SK-N-SH treated with all-trans-retinoic acid at 6 μM for 48 hours (cell line): ENCODE results near the gene ETS1.

Experiments used
- ATAC-seq: fragments of 200-7000 bp; cut with Tn5 transposase; 3 replicates; pipeline ENCODE4 v1.9.1; 2020; ENCODE audit warnings: mild to moderate bottlenecking, moderate library complexity
- ARNTL ChIP-seq: fragments of 450-650 bp; formaldehyde crosslinking; IDR thresholded peaks from 2 replicates; pipeline ENCODE4 v1.5.0; 2020; ENCODE audit warnings: low read depth, mild to moderate bottlenecking, moderate library complexity, borderline replicate concordance
- BACH2 ChIP-seq: fragments of 250-450 bp; sonication (Bioruptor Pico); IDR thresholded peaks from 2 replicates; pipeline ENCODE4 v1.9.0; 2021; ENCODE audit warnings: mild to moderate bottlenecking, borderline replicate concordance
- CREB5 ChIP-seq: fragments of 250-450 bp; sonication (Bioruptor Pico); IDR thresholded peaks from 2 replicates; pipeline ENCODE4 v1.5.1; 2020; ENCODE audit warnings: low read depth, mild to moderate bottlenecking, moderate library complexity
- CSDC2 ChIP-seq: fragments of 250-450 bp; sonication (Bioruptor Pico); IDR thresholded peaks from 2 replicates; pipeline ENCODE4 v1.5.0; 2020; ENCODE audit warnings: mild to moderate bottlenecking, moderate library complexity
- CSRNP3 ChIP-seq: fragments of 250-450 bp; sonication (Bioruptor Pico); IDR thresholded peaks from 2 replicates; pipeline ENCODE4 v1.5.1; 2021; ENCODE audit warnings: mild to moderate bottlenecking, moderate library complexity
- ESRRG ChIP-seq: fragments of 250-450 bp; sonication (Bioruptor Pico); IDR thresholded peaks from 2 replicates; pipeline ENCODE4 v1.6.1; 2021; ENCODE audit warnings: mild to moderate bottlenecking
- GLIS3 ChIP-seq: fragments of 250-450 bp; sonication (Bioruptor Pico); IDR thresholded peaks from 2 replicates; pipeline ENCODE4 v1.5.0; 2020; ENCODE audit warnings: mild to moderate bottlenecking, moderate library complexity
- ISL1 ChIP-seq: fragments of 250-450 bp; sonication (Bioruptor Pico); IDR thresholded peaks from 2 replicates; pipeline ENCODE4 v2.1.2; 2022; ENCODE audit warnings: mild to moderate bottlenecking, moderate library complexity
- OSR1 ChIP-seq: fragments of 250-450 bp; sonication (Bioruptor Pico); IDR thresholded peaks from 2 replicates; pipeline ENCODE4 v1.8.0; 2022; ENCODE audit warnings: moderate library complexity, mild to moderate bottlenecking, inconsistent platforms
- PATZ1 ChIP-seq: fragments of 250-450 bp; sonication (Bioruptor Pico); IDR thresholded peaks from 2 replicates; pipeline ENCODE4 v1.8.0; 2020; ENCODE audit warnings: mild to moderate bottlenecking, moderate library complexity, borderline replicate concordance
- POU6F1 ChIP-seq: fragments of 250-450 bp; sonication (Bioruptor Pico); IDR thresholded peaks from 2 replicates; pipeline ENCODE4 v1.8.0; 2021; ENCODE audit warnings: low read depth, mild to moderate bottlenecking, moderate library complexity, borderline replicate concordance
- PPARA ChIP-seq: fragments of 250-450 bp; sonication (Bioruptor Pico); IDR thresholded peaks from 2 replicates; pipeline ENCODE4 v1.5.0; 2020; ENCODE audit warnings: mild to moderate bottlenecking, borderline replicate concordance
- RARB ChIP-seq: fragments of 250-450 bp; sonication (Bioruptor Pico); IDR thresholded peaks from 2 replicates; pipeline ENCODE4 v1.8.0; 2021; ENCODE audit warnings: mild to moderate bottlenecking, moderate library complexity
- SNAI2 ChIP-seq: fragments of 250-450 bp; sonication (Bioruptor Pico); IDR thresholded peaks from 2 replicates; pipeline ENCODE4 v1.5.0; 2020; ENCODE audit warnings: mild to moderate bottlenecking, moderate library complexity
- TCF4 ChIP-seq: fragments of 250-450 bp; sonication (Bioruptor Pico); IDR thresholded peaks from 2 replicates; pipeline ENCODE4 v1.8.0; 2021; ENCODE audit warnings: mild to moderate bottlenecking, moderate library complexity, borderline replicate concordance
- TOX ChIP-seq: fragments of 250-450 bp; sonication (Bioruptor Pico); IDR thresholded peaks from 2 replicates; pipeline ENCODE4 v1.8.0; 2021; ENCODE audit warnings: mild to moderate bottlenecking, moderate library complexity, borderline replicate concordance
- TSHZ2 ChIP-seq: fragments of 250-450 bp; sonication (Bioruptor Pico); IDR thresholded peaks from 2 replicates; pipeline ENCODE4 v1.5.0; 2020; ENCODE audit warnings: mild to moderate bottlenecking, moderate library complexity
- ZC3H10 ChIP-seq: fragments of 250-450 bp; sonication (Bioruptor Pico); IDR thresholded peaks from 2 replicates; pipeline ENCODE4 v1.5.1; 2021; ENCODE audit warnings: mild to moderate bottlenecking, moderate library complexity
- ZFP3 ChIP-seq: fragments of 250-450 bp; sonication (Bioruptor Pico); IDR thresholded peaks from 2 replicates; pipeline ENCODE4 v1.5.0; 2020; ENCODE audit warnings: mild to moderate bottlenecking, moderate library complexity
- ZFP30 ChIP-seq: fragments of 450-650 bp; formaldehyde crosslinking; IDR thresholded peaks from 2 replicates; pipeline ENCODE4 v1.5.0; 2022; ENCODE audit warnings: mild to moderate bottlenecking, moderate library complexity
- ZNF565 ChIP-seq: fragments of 450-650 bp; formaldehyde crosslinking; conservative IDR thresholded peaks from 2 replicates; pipeline ENCODE4 v1.5.0; 2020; ENCODE audit warnings: low read depth, mild to moderate bottlenecking, moderate library complexity
- ZNF70 ChIP-seq: fragments of 450-650 bp; formaldehyde crosslinking; IDR thresholded peaks from 2 replicates; pipeline ENCODE4 v1.5.0; 2020; ENCODE audit warnings: mild to moderate bottlenecking, moderate library complexity

The ETS1 gene

GRCh38 chr11:128497776-128498095, 89.6 kb downstream of the ETS1 start:
- peak; percentile 48 for ATAC-seq
- no peak for TF ChIP-seq POU6F1
- no peak for TF ChIP-seq ZFP3 (CRISPR knock-in tag)
- TF ChIP-seq ZNF565 (CRISPR knock-in tag), result no peak
- TF ChIP-seq TCF4, result 0 out of 2 replicates have a peak, but pooled peaks have one; percentile 40
- TF ChIP-seq, all 23 proteins: peak for 1

DNA sequence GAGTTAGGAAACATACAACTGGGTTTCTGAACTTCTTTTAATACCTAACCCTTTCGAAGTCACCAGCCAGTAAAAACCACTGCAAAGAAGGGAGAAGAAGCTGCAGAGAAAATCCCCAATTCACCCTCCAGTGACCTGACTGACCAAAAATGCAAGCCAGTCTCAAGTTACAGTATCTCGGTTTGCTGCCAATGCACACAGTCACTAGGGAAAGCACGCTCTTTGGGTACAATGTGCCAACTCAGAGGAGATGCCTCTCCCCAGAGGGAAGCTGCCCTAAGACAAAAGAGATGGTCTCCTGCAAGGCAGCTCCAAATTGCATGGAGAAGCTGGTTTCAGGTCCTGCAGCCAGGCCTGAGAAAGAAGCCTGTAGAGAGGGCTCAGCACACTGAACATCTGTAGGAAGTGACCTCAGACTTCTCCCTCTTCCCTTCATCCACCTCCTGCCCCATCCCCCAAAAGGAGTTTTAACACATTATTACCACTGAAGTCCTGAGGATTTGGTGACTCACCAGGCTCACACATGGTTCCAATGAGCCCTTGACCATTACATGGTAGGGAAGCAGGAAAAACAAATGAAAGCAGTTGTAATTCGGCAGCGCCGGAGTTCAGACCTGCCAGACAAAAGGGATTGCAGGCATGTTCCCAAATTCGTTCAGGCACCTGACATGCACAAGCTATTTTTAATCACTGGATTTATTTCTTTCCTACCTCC, 90.1 kb downstream of the ETS1 start:
- no peak for TF ChIP-seq CSRNP3 (CRISPR knock-in tag)
- TF ChIP-seq POU6F1, result no peak
- TF ChIP-seq GLIS3 (CRISPR knock-in tag), result no peak
- peak; percentile 56; the same call in 1 of the 2 replicates for TF ChIP-seq ZFP3 (CRISPR knock-in tag)
- no peak for TF ChIP-seq PATZ1 (CRISPR knock-in tag)
- 0 out of 2 replicates have a peak, but pooled peaks have one; percentile 39 for TF ChIP-seq ISL1 (CRISPR knock-in tag)
- TF ChIP-seq TSHZ2 (CRISPR knock-in tag), result peak; percentile 51; the same call in 1 of the 2 replicates
- no peak for TF ChIP-seq ESRRG (CRISPR knock-in tag)
- TF ChIP-seq ZNF70 (CRISPR knock-in tag), result 0 out of 2 replicates have a peak, but pooled peaks have one; percentile 3
- TF ChIP-seq ARNTL (CRISPR knock-in tag), result no peak
- TF ChIP-seq TCF4, result peak; percentile 84
- TF ChIP-seq SNAI2 (CRISPR knock-in tag), result no peak
- no peak for TF ChIP-seq ZC3H10 (CRISPR knock-in tag)
- no peak for TF ChIP-seq BACH2 (CRISPR knock-in tag)
- TF ChIP-seq RARB, result 0 out of 2 replicates have a peak, but pooled peaks have one; percentile 10
- TF ChIP-seq TOX (CRISPR knock-in tag), result no peak
- ATAC-seq, result peak; percentile 82

- peak; percentile 24 for ATAC-seq
- TF ChIP-seq CREB5 (CRISPR knock-in tag) (no peak), ZFP3 (CRISPR knock-in tag) (no peak), ESRRG (CRISPR knock-in tag) (no peak), PPARA (CRISPR knock-in tag) (no peak), ZNF70 (CRISPR knock-in tag) (no peak), OSR1 (CRISPR knock-in tag) (no peak), GLIS3 (CRISPR knock-in tag) (no peak), BACH2 (CRISPR knock-in tag) (no peak), TCF4 (no peak), CSRNP3 (CRISPR knock-in tag) (no peak), ARNTL (CRISPR knock-in tag) (no peak), POU6F1 (no peak), CSDC2 (CRISPR knock-in tag) (no peak), ZFP30 (CRISPR knock-in tag) (no peak)
Observed at GRCh38 chr11:128496692-128497060, 90.7 kb downstream of the ETS1 start.
